ENCODE results near the gene SMG6.

DNA sequence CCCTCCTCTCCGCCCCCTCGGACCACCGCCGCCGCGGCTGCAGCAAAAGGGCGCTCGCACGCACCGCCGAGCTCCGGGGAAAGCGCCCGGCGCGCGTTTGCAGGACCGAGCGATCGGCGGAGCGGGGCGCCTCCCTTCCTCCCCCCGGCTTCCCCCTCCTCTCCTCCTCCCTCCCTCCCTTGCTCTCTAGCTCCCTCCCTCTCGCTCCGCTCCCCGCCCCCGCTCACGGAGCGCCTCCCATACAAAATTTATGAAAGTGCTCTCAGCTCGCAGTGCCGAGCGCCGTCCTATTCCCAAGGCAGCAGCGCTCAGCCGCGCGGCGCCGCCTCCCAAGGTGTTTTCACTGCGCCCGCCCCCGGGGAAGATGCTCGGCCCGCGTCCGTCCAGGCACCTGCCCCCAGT, 278.4 kb downstream of the SMG6 start, which contains the start of gene RTN4RL1:
- TF ChIP-seq, protein P1, sequence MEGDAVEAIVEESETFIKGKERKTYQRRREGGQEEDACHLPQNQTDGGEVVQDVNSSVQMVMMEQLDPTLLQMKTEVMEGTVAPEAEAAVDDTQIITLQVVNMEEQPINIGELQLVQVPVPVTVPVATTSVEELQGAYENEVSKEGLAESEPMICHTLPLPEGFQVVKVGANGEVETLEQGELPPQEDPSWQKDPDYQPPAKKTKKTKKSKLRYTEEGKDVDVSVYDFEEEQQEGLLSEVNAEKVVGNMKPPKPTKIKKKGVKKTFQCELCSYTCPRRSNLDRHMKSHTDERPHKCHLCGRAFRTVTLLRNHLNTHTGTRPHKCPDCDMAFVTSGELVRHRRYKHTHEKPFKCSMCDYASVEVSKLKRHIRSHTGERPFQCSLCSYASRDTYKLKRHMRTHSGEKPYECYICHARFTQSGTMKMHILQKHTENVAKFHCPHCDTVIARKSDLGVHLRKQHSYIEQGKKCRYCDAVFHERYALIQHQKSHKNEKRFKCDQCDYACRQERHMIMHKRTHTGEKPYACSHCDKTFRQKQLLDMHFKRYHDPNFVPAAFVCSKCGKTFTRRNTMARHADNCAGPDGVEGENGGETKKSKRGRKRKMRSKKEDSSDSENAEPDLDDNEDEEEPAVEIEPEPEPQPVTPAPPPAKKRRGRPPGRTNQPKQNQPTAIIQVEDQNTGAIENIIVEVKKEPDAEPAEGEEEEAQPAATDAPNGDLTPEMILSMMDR (IDR thresholded peaks at IDR 0.05), result no peak
- no peak for TF ChIP-seq POLR2A (IDR thresholded peaks at IDR 0.05)

Measured in uterus (tissue), 2 donors.